Measurements from ENCODE around the gene SLC37A3.

DNA sequence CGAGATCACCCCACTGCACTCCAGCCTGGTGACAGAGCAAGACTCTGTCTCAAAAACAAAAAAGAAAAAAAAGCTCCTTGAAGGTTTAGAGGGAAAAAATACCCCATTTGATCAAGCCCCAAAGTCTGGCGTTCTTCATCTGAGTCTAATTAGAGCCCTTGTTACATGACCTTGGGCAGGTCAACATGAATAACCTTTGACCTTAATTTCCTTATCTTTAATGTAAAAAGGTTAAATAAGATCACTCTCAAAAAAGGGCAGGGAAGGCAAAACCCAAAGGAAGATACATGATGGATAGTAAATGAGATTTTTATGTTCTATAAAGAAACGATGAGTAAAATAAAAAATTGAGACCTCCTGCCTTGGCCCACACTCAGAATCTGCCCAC lies 40.3 kb downstream of the SLC37A3 start:
- TF ChIP-seq, protein P1, sequence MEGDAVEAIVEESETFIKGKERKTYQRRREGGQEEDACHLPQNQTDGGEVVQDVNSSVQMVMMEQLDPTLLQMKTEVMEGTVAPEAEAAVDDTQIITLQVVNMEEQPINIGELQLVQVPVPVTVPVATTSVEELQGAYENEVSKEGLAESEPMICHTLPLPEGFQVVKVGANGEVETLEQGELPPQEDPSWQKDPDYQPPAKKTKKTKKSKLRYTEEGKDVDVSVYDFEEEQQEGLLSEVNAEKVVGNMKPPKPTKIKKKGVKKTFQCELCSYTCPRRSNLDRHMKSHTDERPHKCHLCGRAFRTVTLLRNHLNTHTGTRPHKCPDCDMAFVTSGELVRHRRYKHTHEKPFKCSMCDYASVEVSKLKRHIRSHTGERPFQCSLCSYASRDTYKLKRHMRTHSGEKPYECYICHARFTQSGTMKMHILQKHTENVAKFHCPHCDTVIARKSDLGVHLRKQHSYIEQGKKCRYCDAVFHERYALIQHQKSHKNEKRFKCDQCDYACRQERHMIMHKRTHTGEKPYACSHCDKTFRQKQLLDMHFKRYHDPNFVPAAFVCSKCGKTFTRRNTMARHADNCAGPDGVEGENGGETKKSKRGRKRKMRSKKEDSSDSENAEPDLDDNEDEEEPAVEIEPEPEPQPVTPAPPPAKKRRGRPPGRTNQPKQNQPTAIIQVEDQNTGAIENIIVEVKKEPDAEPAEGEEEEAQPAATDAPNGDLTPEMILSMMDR (IDR thresholded peaks at IDR 0.05; ENCODE audit: extremely low read depth in 1 of 2, insufficient read depth in 1 of 2, low read depth in 1 of 2, low read length in 2 of 2), result no peak
- TF ChIP-seq POLR2AphosphoS5 (IDR thresholded peaks at IDR 0.05; ENCODE audit: insufficient read depth, low read depth, low read length), result no peak
- no peak for TF ChIP-seq POLR2A (IDR thresholded peaks at IDR 0.05; ENCODE audit: low read depth, low read length)
